Measurements from ENCODE around the gene LIMCH1.

The LIMCH1 gene

DNA sequence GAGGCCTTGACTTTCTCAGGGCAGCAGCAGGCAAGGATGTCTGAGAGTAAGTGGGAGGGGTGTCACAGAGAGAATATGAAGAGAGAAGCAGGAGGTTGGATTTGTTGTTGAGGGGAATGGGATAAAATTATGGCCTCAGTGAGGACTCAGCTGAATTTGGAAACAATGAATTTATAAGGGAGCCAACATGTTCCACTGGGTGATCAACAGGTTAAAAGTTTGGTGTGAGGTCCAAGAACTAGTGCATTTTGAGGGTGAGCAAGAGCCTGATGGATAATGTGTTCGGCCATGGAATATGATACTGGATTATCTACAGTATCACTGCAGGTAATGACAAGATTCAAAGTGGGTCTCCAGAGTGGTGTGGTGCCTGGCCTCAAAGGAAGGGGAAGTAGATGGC lies 33.5 kb downstream of the LIMCH1 start:
- WGBS = 98% methylated on average over 1 of the region's 1 CpG
- Histone ChIP-seq H3K27me3 (ENCODE audit: insufficient read depth, low read length) (no peaks in the 10 kb centered on the region), H3K4me3 (ENCODE audit: low read length) (no peak overlapping the region), H3K36me3 (ENCODE audit: insufficient read depth, low read length) (no peaks in the 10 kb centered on the region), H3K27ac (ENCODE audit: low read depth, low read length) (no peak overlapping the region), H3K4me1 (ENCODE audit: insufficient read depth, low read length) (no peaks in the 10 kb centered on the region), H3K9ac (ENCODE audit: low read depth, low read length) (no peak overlapping the region), H3K9me3 (ENCODE audit: insufficient read depth, low read depth, low read length) (no peaks in the 10 kb centered on the region)

DNA sequence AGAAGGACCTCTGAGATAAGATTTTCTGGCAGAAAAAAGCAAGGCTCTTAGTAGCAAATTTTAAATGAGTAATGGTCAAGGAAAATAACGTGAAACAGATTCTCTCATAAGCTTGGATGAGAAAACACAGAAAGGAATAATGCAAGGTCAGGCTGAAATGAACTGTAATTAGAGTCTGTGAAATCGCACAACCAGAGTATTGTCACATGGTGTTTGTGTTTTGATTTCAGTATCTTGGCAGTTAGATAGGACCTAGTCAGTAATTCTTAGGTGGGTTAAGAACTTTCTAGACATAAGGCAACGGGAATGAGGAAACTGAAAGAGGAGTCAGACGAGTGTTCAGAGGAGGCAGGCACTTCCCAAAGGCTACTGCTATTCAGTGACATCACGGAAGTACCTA lies 34.6 kb downstream of the LIMCH1 start:
- Histone ChIP-seq H3K27ac (ENCODE audit: low read depth, low read length) (no peak overlapping the region), H3K9me3 (ENCODE audit: insufficient read depth, low read depth, low read length) (no peaks in the 10 kb centered on the region)

DNA sequence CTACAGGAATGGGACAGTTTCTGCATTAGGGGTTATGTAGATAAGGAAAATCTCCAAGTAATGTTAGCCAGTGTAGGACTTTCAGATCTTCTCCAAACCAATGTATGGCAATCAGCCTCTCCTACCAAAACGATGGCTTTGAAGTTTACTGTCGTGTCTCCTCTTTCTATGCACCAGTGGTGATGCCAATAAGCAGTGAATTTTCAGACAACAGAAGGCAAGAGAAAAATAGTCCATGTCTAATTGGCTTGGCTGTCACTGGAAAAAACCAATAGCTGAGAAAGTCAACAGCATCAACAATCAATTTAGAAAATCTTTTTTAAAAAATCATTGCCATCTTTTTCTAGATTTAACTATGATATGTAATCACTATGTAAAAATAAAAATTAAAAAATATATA lies 35.0 kb downstream of the LIMCH1 start:
- Histone ChIP-seq H3K36me3 (ENCODE audit: insufficient read depth, low read length) (no peaks in the 10 kb centered on the region), H3K27ac (ENCODE audit: low read depth, low read length) (no peak overlapping the region), H3K27me3 (ENCODE audit: insufficient read depth, low read length) (no peaks in the 10 kb centered on the region), H3K9ac (ENCODE audit: low read depth, low read length) (no peak overlapping the region), H3K4me3 (ENCODE audit: low read length) (no peak overlapping the region), H3K4me1 (ENCODE audit: insufficient read depth, low read length) (no peaks in the 10 kb centered on the region), H3K9me3 (ENCODE audit: insufficient read depth, low read depth, low read length) (no peaks in the 10 kb centered on the region)
- 96% methylated on average over 2 of the region's 2 CpGs for WGBS

More for the DNA sequence above, 34.6 kb downstream of the LIMCH1 start:
- H3K27me3 ChIP-seq (ENCODE audit: insufficient read depth, low read length) = no peaks in the 10 kb centered on the region
- H3K36me3 ChIP-seq (ENCODE audit: insufficient read depth, low read length) = no peaks in the 10 kb centered on the region
- WGBS = 89% methylated on average over 5 of the region's 5 CpGs
- H3K9ac ChIP-seq (ENCODE audit: low read depth, low read length) = no peak overlapping the region
- H3K4me1 ChIP-seq (ENCODE audit: insufficient read depth, low read length) = no peaks in the 10 kb centered on the region
- no peak overlapping the region for H3K4me3 ChIP-seq (ENCODE audit: low read length)

DNA sequence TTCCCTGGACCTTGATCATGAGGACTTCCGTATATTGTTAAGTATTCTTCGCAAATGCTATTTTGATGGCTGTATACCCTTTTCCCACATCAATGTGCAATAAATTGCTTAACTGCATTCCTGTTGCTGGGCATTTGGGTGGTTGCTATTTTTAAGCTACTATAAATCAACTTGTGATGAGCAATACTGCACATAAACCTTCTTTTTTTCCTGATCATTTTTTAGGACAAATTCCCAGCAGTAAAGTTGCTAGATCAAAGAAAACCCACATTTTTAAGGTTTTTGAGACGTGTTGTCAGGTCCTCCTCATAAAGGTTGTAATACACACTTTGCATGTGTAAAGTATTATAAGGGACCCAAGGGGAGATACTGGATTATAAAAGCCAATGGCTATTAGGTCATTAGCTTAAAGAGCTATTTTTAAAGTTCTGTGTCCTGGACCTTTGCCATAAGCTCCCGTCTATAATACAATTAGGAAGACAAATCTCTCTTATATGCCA lies 35.6 kb downstream of the LIMCH1 start:
- H3K27ac ChIP-seq (ENCODE audit: low read depth, low read length) = no peak overlapping the region
- no peaks in the 10 kb centered on the region for H3K4me1 ChIP-seq (ENCODE audit: insufficient read depth, low read length)
- 98% methylated on average over 3 of the region's 4 CpGs for WGBS

DNA sequence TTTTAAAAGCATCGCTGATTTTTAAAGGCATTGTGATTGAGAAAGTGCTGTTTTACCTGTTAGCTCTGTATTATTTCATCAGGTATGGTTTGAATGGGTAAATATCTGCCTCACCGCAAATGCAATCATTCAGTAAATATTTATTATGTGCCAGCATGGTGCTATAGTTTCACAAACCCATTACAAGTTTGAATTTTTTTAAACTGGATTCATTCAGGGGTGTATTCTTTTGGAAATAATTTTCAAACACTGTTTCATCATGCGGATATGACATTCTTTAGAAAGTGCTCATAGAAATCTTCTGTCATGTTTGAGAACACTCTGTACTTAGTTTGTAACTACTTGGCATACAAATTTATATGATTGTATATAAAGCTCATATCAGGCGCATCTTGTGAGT lies 37.2 kb downstream of the LIMCH1 start:
- no peaks in the 10 kb centered on the region for H3K4me1 ChIP-seq (ENCODE audit: insufficient read depth, low read length)
- H3K36me3 ChIP-seq (ENCODE audit: insufficient read depth, low read length) = no peaks in the 10 kb centered on the region
- no peak overlapping the region for H3K4me3 ChIP-seq (ENCODE audit: low read length)
- no peak overlapping the region for H3K9ac ChIP-seq (ENCODE audit: low read depth, low read length)
- no peaks in the 10 kb centered on the region for H3K9me3 ChIP-seq (ENCODE audit: insufficient read depth, low read depth, low read length)
- H3K27me3 ChIP-seq (ENCODE audit: insufficient read depth, low read length) = no peaks in the 10 kb centered on the region
- 96% methylated on average over 3 of the region's 4 CpGs for WGBS
- no peak overlapping the region for H3K27ac ChIP-seq (ENCODE audit: low read depth, low read length)

More for the DNA sequence above, 35.6 kb downstream of the LIMCH1 start:
- no peaks in the 10 kb centered on the region for H3K36me3 ChIP-seq (ENCODE audit: insufficient read depth, low read length)
- no peaks in the 10 kb centered on the region for H3K27me3 ChIP-seq (ENCODE audit: insufficient read depth, low read length)
- no peak overlapping the region for H3K9ac ChIP-seq (ENCODE audit: low read depth, low read length)
- no peaks in the 10 kb centered on the region for H3K9me3 ChIP-seq (ENCODE audit: insufficient read depth, low read depth, low read length)
- no peak overlapping the region for H3K4me3 ChIP-seq (ENCODE audit: low read length)

DNA sequence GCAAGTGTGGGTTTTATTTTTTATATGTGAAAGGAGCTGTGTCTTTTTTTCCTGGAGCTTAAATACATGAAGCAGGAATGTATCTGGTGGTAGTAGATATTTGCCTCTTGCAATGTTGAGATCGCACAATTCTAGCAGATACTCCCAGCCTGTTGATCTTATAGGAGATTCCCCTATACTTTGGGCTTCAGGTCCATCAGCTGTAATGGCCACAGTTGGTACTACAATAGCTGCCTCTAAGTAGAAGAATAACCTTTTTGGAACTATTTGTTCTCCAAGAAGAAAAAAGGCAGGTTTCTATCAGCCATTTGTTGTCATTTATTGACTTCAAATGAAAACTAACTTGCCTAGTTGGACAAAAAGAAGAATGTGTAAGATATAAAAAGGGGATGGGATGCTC lies 37.7 kb downstream of the LIMCH1 start:
- H3K9ac ChIP-seq (ENCODE audit: low read depth, low read length) = no peak overlapping the region
- no peaks in the 10 kb centered on the region for H3K9me3 ChIP-seq (ENCODE audit: insufficient read depth, low read depth, low read length)
- H3K27ac ChIP-seq (ENCODE audit: low read depth, low read length) = no peak overlapping the region
- H3K4me1 ChIP-seq (ENCODE audit: insufficient read depth, low read length) = no peaks in the 10 kb centered on the region
- no peaks in the 10 kb centered on the region for H3K36me3 ChIP-seq (ENCODE audit: insufficient read depth, low read length)
- H3K4me3 ChIP-seq (ENCODE audit: low read length) = no peak overlapping the region
- H3K27me3 ChIP-seq (ENCODE audit: insufficient read depth, low read length) = no peaks in the 10 kb centered on the region
- 86% methylated on average over 1 of the region's 1 CpG for WGBS

DNA sequence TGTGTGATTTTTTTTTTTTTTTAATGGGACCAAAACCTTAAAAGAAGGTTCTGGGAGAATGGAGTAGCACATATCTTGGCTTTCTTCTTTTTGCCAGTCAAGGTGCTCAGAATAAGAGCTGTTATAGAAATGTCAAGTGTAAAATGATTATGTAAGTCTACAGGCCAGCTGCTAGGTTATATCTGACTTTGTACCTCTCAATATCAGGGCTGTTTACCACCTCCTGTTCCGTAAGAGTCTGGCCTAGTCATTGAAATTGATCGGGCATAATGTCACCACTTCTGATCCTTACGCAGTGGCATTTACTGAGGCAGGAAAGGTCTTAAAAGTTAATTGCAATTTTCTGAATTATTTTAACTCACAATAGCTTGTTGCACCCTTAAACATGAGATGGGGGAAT lies 41.1 kb downstream of the LIMCH1 start:
- Histone ChIP-seq H3K4me3 (ENCODE audit: low read length) (no peak overlapping the region), H3K4me1 (ENCODE audit: insufficient read depth, low read length) (no peaks in the 10 kb centered on the region), H3K9me3 (ENCODE audit: insufficient read depth, low read depth, low read length) (no peaks in the 10 kb centered on the region), H3K9ac (ENCODE audit: low read depth, low read length) (no peak overlapping the region), H3K27me3 (ENCODE audit: insufficient read depth, low read length) (no peaks in the 10 kb centered on the region), H3K27ac (ENCODE audit: low read depth, low read length) (no peak overlapping the region), H3K36me3 (ENCODE audit: insufficient read depth, low read length) (no peaks in the 10 kb centered on the region)
- 98% methylated on average over 3 of the region's 3 CpGs for WGBS

DNA sequence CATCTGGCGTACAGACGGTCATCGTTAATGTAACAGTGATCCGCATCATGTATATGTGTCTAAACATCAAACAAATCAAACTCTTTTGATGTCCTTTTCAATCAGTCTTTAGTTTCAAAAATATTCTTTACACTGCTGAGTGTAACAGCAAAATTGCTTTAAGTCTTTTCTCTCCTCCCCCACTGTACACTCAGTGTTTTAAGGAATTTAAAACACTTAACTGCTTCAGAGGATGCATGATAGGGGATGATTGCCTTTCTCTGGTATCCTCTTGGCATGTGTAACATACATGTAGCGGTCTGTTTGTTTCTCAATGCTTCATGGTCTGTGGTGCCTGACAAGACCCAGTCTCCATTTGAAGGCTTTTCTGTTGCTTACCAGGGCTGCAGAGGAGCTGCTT lies 41.6 kb downstream of the LIMCH1 start:
- WGBS = 95% methylated on average over 5 of the region's 5 CpGs
- H3K36me3 ChIP-seq (ENCODE audit: insufficient read depth, low read length) = no peaks in the 10 kb centered on the region
- no peaks in the 10 kb centered on the region for H3K4me1 ChIP-seq (ENCODE audit: insufficient read depth, low read length)

DNA sequence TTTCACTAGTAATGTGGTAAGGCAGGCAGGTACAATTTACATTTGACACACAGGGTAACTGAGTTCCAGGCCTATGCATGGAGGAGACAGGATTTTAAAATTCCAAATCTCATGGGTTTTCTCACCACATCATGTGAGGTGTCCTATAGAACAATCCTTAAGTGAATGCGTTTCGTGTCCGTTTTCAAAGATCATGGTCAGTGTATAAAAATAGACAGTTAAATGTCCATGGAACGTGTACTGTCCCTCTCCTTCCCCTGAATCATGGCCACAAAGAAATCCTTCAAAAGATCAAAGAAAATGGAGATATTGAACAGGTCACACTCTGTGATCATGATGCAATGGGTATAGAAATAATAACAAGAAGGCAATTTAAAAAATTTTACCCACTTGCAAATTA lies 42.0 kb downstream of the LIMCH1 start:
- Histone ChIP-seq H3K27ac (ENCODE audit: low read depth, low read length) (no peak overlapping the region), H3K4me1 (ENCODE audit: insufficient read depth, low read length) (no peaks in the 10 kb centered on the region)

More for the DNA sequence above, 41.6 kb downstream of the LIMCH1 start:
- Histone ChIP-seq H3K9me3 (ENCODE audit: insufficient read depth, low read depth, low read length) (peaks cover 4% of the 10 kb centered on the region; the same call in 1 of the 2 replicates), H3K27ac (ENCODE audit: low read depth, low read length) (no peak overlapping the region), H3K27me3 (ENCODE audit: insufficient read depth, low read length) (no peaks in the 10 kb centered on the region), H3K9ac (ENCODE audit: low read depth, low read length) (no peak overlapping the region), H3K4me3 (ENCODE audit: low read length) (no peak overlapping the region)

DNA sequence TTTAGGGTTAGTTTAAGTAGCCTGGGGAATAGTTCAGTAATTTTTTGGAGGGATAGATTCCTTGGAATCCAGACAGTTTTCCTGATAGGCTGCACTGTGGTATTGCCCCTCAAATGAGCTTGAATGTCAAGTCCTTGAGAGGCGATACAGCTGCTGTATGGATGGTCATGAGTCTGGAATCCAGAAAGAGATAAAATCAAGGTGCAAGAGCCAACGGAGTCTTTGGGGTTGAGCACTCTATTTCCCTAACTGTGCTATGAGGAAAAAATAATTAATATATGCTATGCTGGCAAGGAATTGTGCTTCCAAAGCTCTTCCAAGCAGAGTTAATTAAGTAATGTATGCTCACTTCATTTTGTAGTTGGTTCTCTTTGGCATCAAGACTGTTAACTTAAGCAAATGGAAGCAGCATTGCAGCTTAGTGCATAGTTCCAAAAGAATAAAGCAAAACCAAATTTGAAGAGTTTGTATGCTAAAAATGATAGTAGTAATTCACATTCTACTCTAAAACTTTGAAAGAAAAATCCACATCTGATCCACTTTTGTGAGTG lies 48.8 kb downstream of the LIMCH1 start:
- Histone ChIP-seq H3K27ac (ENCODE audit: low read depth, low read length) (no peak overlapping the region), H3K4me1 (ENCODE audit: insufficient read depth, low read length) (no peaks in the 10 kb centered on the region)
- 96% methylated on average over 2 of the region's 2 CpGs for WGBS

More for the DNA sequence above, 42.0 kb downstream of the LIMCH1 start:
- Histone ChIP-seq H3K27me3 (ENCODE audit: insufficient read depth, low read length) (no peaks in the 10 kb centered on the region), H3K4me3 (ENCODE audit: low read length) (no peak overlapping the region), H3K9ac (ENCODE audit: low read depth, low read length) (no peak overlapping the region), H3K36me3 (ENCODE audit: insufficient read depth, low read length) (no peaks in the 10 kb centered on the region), H3K9me3 (ENCODE audit: insufficient read depth, low read depth, low read length) (peaks cover 9% of the 10 kb centered on the region; the same call in 1 of the 2 replicates)
- WGBS = 86% methylated on average over 4 of the region's 4 CpGs

DNA sequence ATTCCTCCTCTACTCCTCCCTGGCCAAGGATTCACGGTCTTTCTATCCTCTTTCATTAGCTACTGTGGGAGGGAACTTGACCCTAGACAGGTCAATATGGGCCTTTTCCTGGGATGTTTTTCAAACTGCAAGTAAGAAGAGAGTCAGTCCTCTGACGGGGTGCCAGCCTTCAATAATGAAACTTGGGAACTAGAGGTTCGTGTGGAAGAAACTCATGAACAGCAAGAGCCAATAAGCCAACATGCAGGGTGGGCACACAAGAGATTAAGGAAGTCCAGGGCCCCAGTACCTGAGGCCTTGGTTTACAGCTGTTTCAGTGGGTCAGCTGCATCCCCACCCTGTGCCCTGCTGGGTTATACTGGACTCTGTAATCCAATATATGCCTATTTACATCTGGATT lies 49.3 kb downstream of the LIMCH1 start:
- Histone ChIP-seq H3K9ac (ENCODE audit: low read depth, low read length) (no peak overlapping the region), H3K9me3 (ENCODE audit: insufficient read depth, low read depth, low read length) (peaks cover 9% of the 10 kb centered on the region; the same call in 1 of the 2 replicates), H3K36me3 (ENCODE audit: insufficient read depth, low read length) (no peaks in the 10 kb centered on the region), H3K27me3 (ENCODE audit: insufficient read depth, low read length) (no peaks in the 10 kb centered on the region), H3K4me3 (ENCODE audit: low read length) (no peak overlapping the region), H3K4me1 (ENCODE audit: insufficient read depth, low read length) (no peaks in the 10 kb centered on the region), H3K27ac (ENCODE audit: low read depth, low read length) (no peak overlapping the region)
- WGBS = 90% methylated on average over 3 of the region's 3 CpGs

More for the DNA sequence above, 48.8 kb downstream of the LIMCH1 start:
- H3K9ac ChIP-seq (ENCODE audit: low read depth, low read length) = no peak overlapping the region
- H3K4me3 ChIP-seq (ENCODE audit: low read length) = no peak overlapping the region
- H3K27me3 ChIP-seq (ENCODE audit: insufficient read depth, low read length) = no peaks in the 10 kb centered on the region
- no peaks in the 10 kb centered on the region for H3K36me3 ChIP-seq (ENCODE audit: insufficient read depth, low read length)
- H3K9me3 ChIP-seq (ENCODE audit: insufficient read depth, low read depth, low read length) = peaks cover 9% of the 10 kb centered on the region; the same call in 1 of the 2 replicates

DNA sequence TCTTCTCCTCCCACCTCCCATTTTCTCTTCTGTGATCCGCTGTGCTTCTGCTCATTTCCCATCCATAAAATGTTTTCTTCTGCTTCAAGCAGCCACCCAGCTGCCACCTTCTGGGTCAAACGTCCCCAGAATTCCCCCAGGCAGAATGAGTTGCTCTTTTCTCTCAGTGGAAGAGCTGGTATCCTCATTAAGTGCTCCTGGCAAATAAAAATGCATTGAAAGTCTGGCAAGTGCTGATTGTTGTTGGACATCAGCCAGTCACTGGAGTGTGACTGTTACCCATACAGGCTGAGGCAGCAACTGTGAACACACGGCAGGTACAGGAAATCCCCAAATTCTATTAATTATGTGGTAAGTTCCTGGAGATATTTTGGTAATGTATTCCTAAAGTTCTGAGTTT lies 52.6 kb downstream of the LIMCH1 start:
- WGBS = 77% methylated on average over 3 of the region's 3 CpGs
- H3K9me3 ChIP-seq (ENCODE audit: insufficient read depth, low read depth, low read length) = no peaks in the 10 kb centered on the region
- no peaks in the 10 kb centered on the region for H3K27me3 ChIP-seq (ENCODE audit: insufficient read depth, low read length)
- H3K9ac ChIP-seq (ENCODE audit: low read depth, low read length) = no peak overlapping the region
- no peaks in the 10 kb centered on the region for H3K36me3 ChIP-seq (ENCODE audit: insufficient read depth, low read length)
- H3K27ac ChIP-seq (ENCODE audit: low read depth, low read length) = no peak overlapping the region
- H3K4me1 ChIP-seq (ENCODE audit: insufficient read depth, low read length) = no peaks in the 10 kb centered on the region
- H3K4me3 ChIP-seq (ENCODE audit: low read length) = no peak overlapping the region

All from HUES64 (cell line).